ENCODE data around the gene SCGB3A1. TPM values are rescaled to one million over a fixed set of nuclear protein-coding genes. Genes with fewer than 3 reads are reported as not detected.

The SCGB3A1 gene
- total RNA-seq, 2 donors from 2014 or later, result 32.2 to 412 TPM

DNA sequence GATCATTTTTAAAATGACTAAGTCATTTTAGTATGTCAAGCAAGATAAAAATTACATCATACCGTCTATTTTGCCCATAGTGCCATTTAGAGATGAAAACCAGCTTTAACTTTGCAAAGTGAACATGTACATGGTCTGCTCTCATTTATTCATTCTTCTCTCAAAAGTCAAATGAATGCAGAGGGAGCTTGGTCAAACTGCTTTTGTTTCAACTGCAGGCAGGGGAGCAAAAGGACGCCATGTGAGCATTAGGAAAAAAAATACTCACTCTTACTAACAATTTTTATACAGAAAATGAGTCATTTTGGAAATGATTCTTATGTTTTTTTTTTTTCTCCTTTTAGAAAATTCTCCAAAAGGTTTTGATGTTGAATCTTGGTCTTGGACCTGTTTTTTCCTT, 15.7 kb downstream of the SCGB3A1 start:
- no peaks in the 10 kb centered on the region for H3K4me1 ChIP-seq (replicated peaks)
- H3K27me3 ChIP-seq (replicated peaks; ENCODE audit: insufficient read depth), result no peaks in the 10 kb centered on the region
- H3K27ac ChIP-seq, result no peak overlapping the region
- intact Hi-C loops (cut with DNase I), result no loop called here
- no peak overlapping the region for H3K4me3 ChIP-seq
- WGBS, result 76% methylated on average over 2 of the region's 2 CpGs
- H3K36me3 ChIP-seq, result no peaks in the 10 kb centered on the region
- TF ChIP-seq, protein P1, sequence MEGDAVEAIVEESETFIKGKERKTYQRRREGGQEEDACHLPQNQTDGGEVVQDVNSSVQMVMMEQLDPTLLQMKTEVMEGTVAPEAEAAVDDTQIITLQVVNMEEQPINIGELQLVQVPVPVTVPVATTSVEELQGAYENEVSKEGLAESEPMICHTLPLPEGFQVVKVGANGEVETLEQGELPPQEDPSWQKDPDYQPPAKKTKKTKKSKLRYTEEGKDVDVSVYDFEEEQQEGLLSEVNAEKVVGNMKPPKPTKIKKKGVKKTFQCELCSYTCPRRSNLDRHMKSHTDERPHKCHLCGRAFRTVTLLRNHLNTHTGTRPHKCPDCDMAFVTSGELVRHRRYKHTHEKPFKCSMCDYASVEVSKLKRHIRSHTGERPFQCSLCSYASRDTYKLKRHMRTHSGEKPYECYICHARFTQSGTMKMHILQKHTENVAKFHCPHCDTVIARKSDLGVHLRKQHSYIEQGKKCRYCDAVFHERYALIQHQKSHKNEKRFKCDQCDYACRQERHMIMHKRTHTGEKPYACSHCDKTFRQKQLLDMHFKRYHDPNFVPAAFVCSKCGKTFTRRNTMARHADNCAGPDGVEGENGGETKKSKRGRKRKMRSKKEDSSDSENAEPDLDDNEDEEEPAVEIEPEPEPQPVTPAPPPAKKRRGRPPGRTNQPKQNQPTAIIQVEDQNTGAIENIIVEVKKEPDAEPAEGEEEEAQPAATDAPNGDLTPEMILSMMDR (IDR thresholded peaks at IDR 0.05), result no peak
- TF ChIP-seq POLR2AphosphoS5 (IDR thresholded peaks at IDR 0.05) (no peak), POLR2A (IDR thresholded peaks at IDR 0.05) (no peak)
- no peak for DNase-seq (ENCODE audit: low spot score)
- no peaks in the 10 kb centered on the region for H3K9me3 ChIP-seq

DNA sequence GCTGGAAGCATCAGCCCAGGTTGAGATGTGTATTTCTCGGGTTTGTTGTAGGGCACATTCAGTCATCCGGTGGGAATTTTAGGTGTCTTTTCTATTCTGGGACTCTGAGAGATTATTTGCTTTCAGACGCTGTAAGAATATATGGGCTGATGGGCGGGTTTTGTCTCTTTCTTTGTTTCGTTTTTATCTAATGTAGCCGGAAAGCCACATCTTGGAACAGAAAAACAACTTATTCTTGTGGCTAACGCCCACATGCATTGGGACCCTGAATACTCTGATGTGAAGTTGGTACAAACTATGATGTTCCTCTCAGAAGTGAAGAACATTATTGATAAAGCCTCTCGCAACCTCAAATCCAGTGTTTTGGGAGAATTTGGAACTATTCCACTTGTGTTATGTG, 22.4 kb downstream of the SCGB3A1 start:
- no peak overlapping the region for H3K27ac ChIP-seq
- no peaks in the 10 kb centered on the region for H3K36me3 ChIP-seq
- DNase-seq (ENCODE audit: low spot score), result no peak
- no peak overlapping the region for H3K4me3 ChIP-seq
- TF ChIP-seq, protein P1 (IDR thresholded peaks at IDR 0.05), result no peak
- no peak for TF ChIP-seq POLR2AphosphoS5 (IDR thresholded peaks at IDR 0.05)
- no peak for TF ChIP-seq POLR2A (IDR thresholded peaks at IDR 0.05)
- no peaks in the 10 kb centered on the region for H3K27me3 ChIP-seq (replicated peaks; ENCODE audit: insufficient read depth)
- H3K9me3 ChIP-seq, result no peaks in the 10 kb centered on the region
- intact Hi-C loops (cut with DNase I), result no loop called here
- WGBS, result 80% methylated on average over 8 of the region's 8 CpGs
- H3K4me1 ChIP-seq (replicated peaks), result no peaks in the 10 kb centered on the region

DNA sequence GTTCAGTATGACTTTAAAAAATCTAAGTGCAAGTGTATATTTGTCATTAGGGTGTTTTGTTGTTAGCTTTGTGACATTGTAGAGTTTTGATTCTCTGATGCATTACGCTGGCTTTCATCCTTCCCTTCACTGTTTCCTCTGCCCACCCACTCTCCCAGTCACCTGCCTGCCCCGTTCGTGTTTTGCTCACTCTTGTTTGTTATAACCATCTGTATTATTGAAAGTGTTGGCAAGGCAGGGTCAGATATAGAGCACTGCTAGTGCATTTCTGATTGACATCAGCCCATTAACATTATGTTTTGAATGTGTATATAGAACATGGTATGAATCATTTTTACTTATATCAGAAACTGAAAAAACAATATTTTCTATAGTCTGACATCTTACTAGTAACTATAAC, 27.3 kb downstream of the SCGB3A1 start:
- Histone ChIP-seq H3K4me1 (replicated peaks) (no peaks in the 10 kb centered on the region), H3K27me3 (replicated peaks; ENCODE audit: insufficient read depth) (no peaks in the 10 kb centered on the region), H3K27ac (no peak overlapping the region), H3K9me3 (no peaks in the 10 kb centered on the region), H3K4me3 (no peak overlapping the region), H3K36me3 (no peaks in the 10 kb centered on the region)
- TF ChIP-seq POLR2A (IDR thresholded peaks at IDR 0.05) (no peak), POLR2AphosphoS5 (IDR thresholded peaks at IDR 0.05) (no peak)
- TF ChIP-seq, protein P1 (IDR thresholded peaks at IDR 0.05), result no peak
- intact Hi-C loops (cut with DNase I), result no loop called here
- no peak for DNase-seq (ENCODE audit: low spot score)
- WGBS, result 65% methylated on average over 3 of the region's 3 CpGs

DNA sequence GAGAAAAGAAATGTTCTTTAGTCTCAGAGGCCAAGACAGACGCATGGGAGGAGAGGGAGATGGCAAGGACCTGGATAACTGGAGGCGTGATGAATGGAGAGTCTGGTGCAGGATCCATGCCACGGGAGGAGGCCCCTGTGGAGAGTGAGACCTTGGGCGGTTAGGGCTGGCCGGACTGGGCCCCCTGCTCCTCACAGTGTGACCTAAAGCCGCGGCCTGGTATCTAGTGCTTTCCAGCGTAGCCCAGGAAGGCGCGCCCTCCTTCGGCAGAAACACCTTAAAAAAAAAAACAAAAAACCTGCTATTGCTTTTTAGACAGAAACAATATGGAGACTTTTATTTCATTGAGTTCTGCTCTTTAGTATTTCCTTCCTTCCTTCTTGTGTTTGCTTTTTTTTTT, 33.1 kb downstream of the SCGB3A1 start:
- no peak for DNase-seq (ENCODE audit: low spot score)
- TF ChIP-seq, protein P1 (IDR thresholded peaks at IDR 0.05), result no peak
- TF ChIP-seq POLR2A (IDR thresholded peaks at IDR 0.05) (no peak), POLR2AphosphoS5 (IDR thresholded peaks at IDR 0.05) (no peak)
- no peaks in the 10 kb centered on the region for H3K27me3 ChIP-seq (replicated peaks; ENCODE audit: insufficient read depth)
- H3K4me1 ChIP-seq (replicated peaks), result no peaks in the 10 kb centered on the region
- H3K4me3 ChIP-seq, result no peak overlapping the region
- no peak overlapping the region for H3K27ac ChIP-seq
- WGBS, result 95% methylated on average over 11 of the region's 11 CpGs
- H3K9me3 ChIP-seq, result no peaks in the 10 kb centered on the region
- H3K36me3 ChIP-seq, result no peaks in the 10 kb centered on the region
- intact Hi-C loops (cut with DNase I), result no loop called here

DNA sequence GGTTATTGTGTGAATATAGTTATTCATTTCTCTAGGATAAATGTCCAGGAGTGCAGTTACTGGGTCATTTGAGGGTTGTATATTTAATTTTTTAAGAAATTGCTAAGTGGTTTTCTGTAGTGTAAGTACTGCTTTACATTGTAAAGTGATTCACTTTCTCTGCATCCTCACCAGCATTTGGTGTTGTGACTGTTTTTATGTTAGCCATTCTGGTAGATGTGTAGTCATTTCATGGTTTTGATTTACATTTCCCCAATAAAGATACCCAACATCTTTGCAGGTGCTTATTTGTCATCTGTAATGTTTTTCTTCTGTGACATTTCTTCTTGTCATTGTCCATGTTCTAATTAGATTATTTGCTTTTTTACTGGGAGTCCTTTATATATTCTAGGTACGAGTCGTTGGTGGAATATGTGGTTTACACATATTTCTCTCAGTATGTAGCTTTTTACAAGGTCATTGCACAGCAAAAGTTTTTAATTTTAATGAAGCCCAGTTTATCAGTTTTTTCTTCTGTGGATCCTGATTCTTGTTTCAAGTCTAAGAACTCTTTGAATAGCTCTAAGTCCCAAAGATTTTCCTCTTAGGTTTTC, 34.0 kb downstream of the SCGB3A1 start:
- Histone ChIP-seq H3K27me3 (replicated peaks; ENCODE audit: insufficient read depth) (no peaks in the 10 kb centered on the region), H3K9me3 (no peaks in the 10 kb centered on the region), H3K36me3 (no peaks in the 10 kb centered on the region), H3K4me3 (no peak overlapping the region), H3K4me1 (replicated peaks) (no peaks in the 10 kb centered on the region), H3K27ac (no peak overlapping the region)
- no peak for DNase-seq (ENCODE audit: low spot score)
- 86% methylated on average over 2 of the region's 2 CpGs for WGBS
- no peak for TF ChIP-seq POLR2AphosphoS5 (IDR thresholded peaks at IDR 0.05)
- no peak for TF ChIP-seq POLR2A (IDR thresholded peaks at IDR 0.05)
- TF ChIP-seq, protein P1 (IDR thresholded peaks at IDR 0.05), result no peak
- intact Hi-C loops (cut with DNase I), result no loop called here

All from prostate gland (tissue), 2 donors.